ENCODE data around the gene TGM2. TPM values are rescaled to one million over a fixed set of nuclear protein-coding genes. Genes with fewer than 3 reads are reported as not detected.

Gene TGM2
- total RNA-seq, 1 experiment from 2014 or later: 113 TPM

- DNase-seq (ENCODE audit: low read depth, low spot score) (no peak), ATAC-seq (no peak)
- in situ Hi-C loops (cut with HindIII; ENCODE audit: low pct_unique_long_range_greater_than_20kb, low sequenced_read_pairs): no loop called here
- intact Hi-C loops (cut with micrococcal nuclease; ENCODE audit: unreplicated experiment): no loop called here
- Histone ChIP-seq H3K4me1 (ENCODE audit: control insufficient read depth, insufficient read depth, low read length) (peaks cover 13% of the 10 kb centered on the region), H3K27me3 (ENCODE audit: control insufficient read depth, insufficient read depth, low read length) (no peaks in the 10 kb centered on the region), H3K4me3 (ENCODE audit: low read depth in 2 of 2, low read length in 2 of 2) (no peak overlapping the region), H3K36me3 (ENCODE audit: control insufficient read depth, insufficient read depth, low read length) (peaks cover 7% of the 10 kb centered on the region), H3K27ac (ENCODE audit: low read length) (no peak overlapping the region), H3K9me3 (ENCODE audit: control insufficient read depth, insufficient read depth, low read depth, low read length) (no peaks in the 10 kb centered on the region)
- BruUV-seq (replicated peaks): no TSS peak
- no peak for TF ChIP-seq POLR2AphosphoS5 (IDR thresholded peaks at IDR 0.05; ENCODE audit: low read depth, low read length)
- TF ChIP-seq CTCF (IDR thresholded peaks at IDR 0.05): no peak
- TF ChIP-seq TCF7L2 (IDR thresholded peaks at IDR 0.05; ENCODE audit: low read depth, low read length): no peak
- no peak for TF ChIP-seq SIN3A (IDR thresholded peaks at IDR 0.05; ENCODE audit: borderline replicate concordance, insufficient read depth, low read depth, low read length)
- no peak for TF ChIP-seq REST (IDR thresholded peaks at IDR 0.05; ENCODE audit: insufficient read depth in 1 of 2, low read depth in 2 of 2, low read length in 1 of 2)
- CTCF ChIA-PET: no interaction called here
- POLR2A ChIA-PET: no interaction called here
Measured at GRCh38 chr20:38091441-38092216, 73.4 kb downstream of the TGM2 start.

GRCh38 chr20:38090061-38090460 lies 75.0 kb downstream of the TGM2 start:
- ChIA-PET POLR2A (no interaction called here), CTCF (no interaction called here)
- ATAC-seq: no peak
- Histone ChIP-seq H3K27ac (ENCODE audit: low read length) (no peak overlapping the region), H3K36me3 (ENCODE audit: control insufficient read depth, insufficient read depth, low read length) (peaks cover 7% of the 10 kb centered on the region), H3K27me3 (ENCODE audit: control insufficient read depth, insufficient read depth, low read length) (no peaks in the 10 kb centered on the region), H3K9me3 (ENCODE audit: control insufficient read depth, insufficient read depth, low read depth, low read length) (no peaks in the 10 kb centered on the region), H3K4me3 (ENCODE audit: low read depth in 2 of 2, low read length in 2 of 2) (no peak overlapping the region), H3K4me1 (ENCODE audit: control insufficient read depth, insufficient read depth, low read length) (peaks cover 7% of the 10 kb centered on the region)
- DNase-seq (ENCODE audit: low read depth, low spot score): no peak
- in situ Hi-C loops (cut with HindIII; ENCODE audit: low pct_unique_long_range_greater_than_20kb, low sequenced_read_pairs) (no loop called here), intact Hi-C loops (cut with micrococcal nuclease; ENCODE audit: unreplicated experiment) (no loop called here)
- no TSS peak for BruUV-seq (replicated peaks)
- TF ChIP-seq POLR2AphosphoS5 (IDR thresholded peaks at IDR 0.05; ENCODE audit: low read depth, low read length): no peak
- no peak for TF ChIP-seq SIN3A (IDR thresholded peaks at IDR 0.05; ENCODE audit: borderline replicate concordance, insufficient read depth, low read depth, low read length)
- no peak for TF ChIP-seq TCF7L2 (IDR thresholded peaks at IDR 0.05; ENCODE audit: low read depth, low read length)
- no peak for TF ChIP-seq REST (IDR thresholded peaks at IDR 0.05; ENCODE audit: insufficient read depth in 1 of 2, low read depth in 2 of 2, low read length in 1 of 2)
- no peak for TF ChIP-seq CTCF (IDR thresholded peaks at IDR 0.05)
